ENCODE results near the gene DRAXIN.

Gene DRAXIN, protein sequence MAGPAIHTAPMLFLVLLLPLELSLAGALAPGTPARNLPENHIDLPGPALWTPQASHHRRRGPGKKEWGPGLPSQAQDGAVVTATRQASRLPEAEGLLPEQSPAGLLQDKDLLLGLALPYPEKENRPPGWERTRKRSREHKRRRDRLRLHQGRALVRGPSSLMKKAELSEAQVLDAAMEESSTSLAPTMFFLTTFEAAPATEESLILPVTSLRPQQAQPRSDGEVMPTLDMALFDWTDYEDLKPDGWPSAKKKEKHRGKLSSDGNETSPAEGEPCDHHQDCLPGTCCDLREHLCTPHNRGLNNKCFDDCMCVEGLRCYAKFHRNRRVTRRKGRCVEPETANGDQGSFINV

DNA sequence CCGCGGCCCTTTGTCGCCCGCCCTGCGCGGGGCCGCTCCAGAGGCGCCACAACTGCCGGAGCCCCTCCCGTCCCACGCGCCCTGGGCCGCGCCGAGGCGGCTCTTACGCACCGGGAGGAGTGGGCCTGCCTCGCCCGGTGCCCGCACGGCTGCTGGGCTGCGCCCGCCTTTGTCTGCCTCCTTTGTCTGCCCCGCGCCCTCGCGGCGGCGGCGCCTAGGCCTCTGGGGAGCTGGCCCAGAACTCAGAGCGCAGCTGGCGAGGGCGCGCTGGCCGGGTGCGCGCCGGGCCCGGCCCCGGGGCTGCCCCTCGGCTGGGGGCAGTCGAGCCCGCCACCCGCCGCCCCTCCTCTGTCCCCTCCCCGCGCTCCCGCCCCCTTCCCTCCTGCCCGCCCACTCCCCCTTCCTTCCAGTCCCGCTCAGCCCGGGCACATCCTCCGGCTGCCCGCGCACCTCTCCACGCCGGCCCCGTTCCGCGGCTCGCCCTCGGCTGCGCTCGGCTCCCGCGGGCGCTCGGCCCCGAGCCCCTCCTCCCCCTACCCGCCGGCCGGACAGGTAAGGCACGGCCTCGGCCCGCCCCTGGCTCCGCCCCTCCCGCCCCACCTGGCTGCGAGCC lies at the start of gene DRAXIN:
Gene DRAXIN (plus strand): TSS at position 409 of the 613 bp plus-strand sequence. CDS start 14,549 bp downstream, outside the sequence.
- DNase-seq (ENCODE audit: extremely low spot score, insufficient read length, low read depth) (no peak), FAIRE-seq (no peak)

DNA sequence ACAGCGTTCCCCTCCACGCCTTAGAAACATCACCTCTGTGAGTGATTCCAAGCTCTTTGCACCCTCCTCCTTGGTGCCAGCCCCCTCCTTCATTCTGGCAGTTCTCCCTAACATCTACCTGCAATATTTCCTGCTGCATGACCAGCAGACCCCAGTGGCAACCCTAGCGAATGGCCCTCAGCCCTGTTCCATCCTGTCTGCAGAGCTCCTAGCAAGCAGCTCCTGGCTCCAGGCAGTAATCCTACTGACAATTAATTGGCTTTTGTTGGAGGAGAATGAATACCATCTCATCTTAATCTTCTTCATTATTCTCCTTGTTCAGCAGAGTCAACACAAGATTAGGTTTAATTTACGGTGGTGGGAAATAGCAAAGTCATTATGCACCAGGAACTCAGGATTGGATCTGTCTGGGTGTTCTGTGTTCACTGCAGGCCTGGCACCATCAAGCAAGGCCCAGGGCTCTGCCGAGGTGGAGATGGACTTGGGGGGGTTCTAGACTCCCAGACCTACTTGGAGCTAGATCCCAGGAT lies 49.7 kb upstream of the DRAXIN start:
- no peak for DNase-seq (ENCODE audit: extremely low spot score, insufficient read length, low read depth)
- FAIRE-seq, result no peak

DNA sequence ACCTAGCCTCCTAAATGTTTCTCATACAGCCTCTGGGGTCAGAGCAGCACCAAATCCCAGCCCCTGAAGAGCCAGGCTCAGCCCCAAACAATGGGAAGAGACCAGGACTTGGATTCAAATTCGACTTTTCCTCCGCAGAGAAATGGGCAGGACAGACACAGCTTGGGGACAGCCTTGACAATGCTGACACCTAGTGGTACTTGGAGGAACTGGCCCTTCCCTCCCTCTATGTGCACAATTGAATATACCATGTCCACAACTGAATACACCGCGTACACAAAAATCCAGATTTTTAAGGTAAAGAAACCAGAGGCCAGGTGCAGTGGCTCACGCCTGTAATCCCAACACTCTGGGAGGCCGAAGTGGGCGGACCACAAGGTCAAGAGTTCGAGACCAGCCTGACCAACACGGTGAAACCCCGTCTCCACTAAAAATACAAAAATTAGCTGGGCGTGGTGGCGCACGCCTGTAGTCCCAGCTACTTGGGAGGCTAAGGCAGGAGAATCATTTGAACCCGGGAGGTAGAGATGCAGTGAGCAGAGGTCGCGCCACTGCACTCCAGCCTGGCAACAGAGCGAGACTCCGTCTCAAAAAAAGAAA lies 49.0 kb upstream of the DRAXIN start:
- peak; percentile 86 for FAIRE-seq
- peak; percentile 74 for DNase-seq (ENCODE audit: extremely low spot score, insufficient read length, low read depth)

DNA sequence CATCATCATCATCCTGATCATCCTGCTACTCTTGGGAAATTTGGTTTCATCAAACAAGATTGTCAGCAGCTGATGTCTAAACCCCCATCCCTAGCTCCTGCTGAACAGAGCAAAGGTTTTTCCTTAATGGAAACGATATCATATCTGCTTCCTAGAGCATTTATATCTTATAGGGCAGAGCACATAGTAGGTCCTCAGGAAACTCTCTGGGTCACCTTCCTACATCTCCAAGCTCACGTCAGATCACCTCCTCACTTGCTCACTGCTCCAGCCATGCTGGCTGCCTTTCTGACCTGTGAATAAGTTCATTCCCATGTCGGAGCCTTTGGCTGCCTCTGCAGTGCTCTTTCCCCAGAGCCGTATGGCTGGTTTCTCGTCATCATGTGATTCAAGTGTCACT lies 47.7 kb upstream of the DRAXIN start:
- no peak for DNase-seq (ENCODE audit: extremely low spot score, insufficient read length, low read depth)
- no peak for FAIRE-seq

DNA sequence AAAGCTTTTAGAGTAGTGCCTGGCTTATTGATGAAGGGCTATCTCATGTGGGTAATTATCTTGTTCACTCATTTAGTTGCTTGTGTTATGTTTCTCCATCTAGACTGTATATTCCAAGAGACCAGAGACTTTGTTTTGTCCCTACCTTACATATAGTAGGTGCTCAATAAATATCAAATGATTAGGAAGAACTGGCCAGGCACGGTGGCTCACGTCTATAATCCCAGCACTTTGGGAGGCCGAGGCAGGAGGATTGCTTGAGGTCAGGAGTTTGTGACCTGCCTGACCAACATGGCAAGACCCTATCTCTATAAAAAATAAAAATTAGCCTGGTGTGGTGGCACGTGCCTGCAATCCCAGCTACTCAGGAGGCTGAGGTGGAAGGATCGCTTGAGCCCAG lies 46.2 kb upstream of the DRAXIN start:
- FAIRE-seq, result no peak
- DNase-seq (ENCODE audit: extremely low spot score, insufficient read length, low read depth), result no peak

DNA sequence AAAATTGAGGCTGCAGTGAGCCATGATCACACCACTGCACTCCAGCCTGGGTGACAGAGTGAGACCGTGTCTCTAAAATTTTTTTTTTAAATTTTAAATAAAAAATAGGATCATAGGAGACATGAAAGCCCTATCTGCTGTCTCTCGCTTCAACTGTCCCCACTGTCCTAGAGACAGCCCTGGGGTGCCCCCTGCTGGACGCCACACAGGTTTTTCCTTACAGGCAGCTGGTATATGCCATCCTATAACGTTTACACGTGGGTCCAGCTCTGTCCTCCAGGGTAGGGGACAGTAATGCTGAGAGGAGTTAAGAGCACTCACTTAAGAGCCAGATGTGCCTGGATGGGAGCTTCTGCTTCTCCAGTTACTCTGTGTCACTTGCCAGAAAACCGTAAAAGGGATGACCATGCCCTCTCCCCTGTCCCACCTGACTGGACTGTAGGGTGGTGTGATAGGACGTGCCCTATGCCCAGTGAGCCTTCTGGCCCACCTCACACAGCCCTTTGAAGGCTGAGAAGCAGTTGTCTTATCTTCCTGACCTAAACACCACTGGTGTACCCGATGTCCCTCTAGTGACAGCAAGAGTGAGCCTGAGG lies 45.7 kb upstream of the DRAXIN start:
- peak; percentile 77 for FAIRE-seq
- no peak for DNase-seq (ENCODE audit: extremely low spot score, insufficient read length, low read depth)

DNA sequence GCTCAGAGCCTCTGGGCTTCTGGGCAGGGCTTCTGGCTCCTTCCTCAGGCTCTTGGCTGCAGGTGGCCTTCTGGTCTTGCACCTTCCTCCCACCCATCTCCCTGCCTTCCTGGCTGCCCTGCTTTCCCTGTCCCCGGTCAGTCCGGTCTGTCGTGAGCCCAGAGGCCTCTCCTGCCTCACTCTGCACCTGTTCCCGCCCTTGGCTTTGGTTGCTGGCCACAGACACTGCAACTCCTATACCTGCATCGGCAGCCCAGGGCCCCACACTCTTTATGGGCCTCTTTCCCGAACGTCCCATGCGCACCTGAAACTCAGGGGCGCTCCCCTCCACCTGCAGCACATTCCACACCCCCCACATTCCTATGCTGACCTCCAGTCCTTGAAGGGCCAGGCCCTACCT lies 45.2 kb upstream of the DRAXIN start:
- FAIRE-seq, result no peak
- no peak for DNase-seq (ENCODE audit: extremely low spot score, insufficient read length, low read depth)

DNA sequence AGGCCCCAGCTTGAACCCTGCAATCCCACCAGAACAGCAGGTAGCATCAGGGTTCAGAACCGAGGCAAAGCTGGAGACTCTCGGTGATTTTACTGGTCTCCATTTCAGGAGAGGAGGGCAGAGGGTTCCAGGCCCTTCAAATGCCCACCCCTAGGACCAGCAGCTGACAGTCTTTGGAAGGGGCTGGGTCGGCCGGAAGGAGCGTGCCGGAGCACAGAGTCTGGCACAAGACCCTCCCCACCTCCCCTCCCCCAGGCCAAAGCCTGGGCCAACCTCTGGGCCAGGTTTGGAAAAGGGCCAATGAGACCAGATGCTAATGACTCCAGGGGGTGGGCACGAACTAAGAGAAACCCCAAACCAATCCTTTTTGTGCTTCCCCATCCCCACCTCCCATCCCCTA lies 44.2 kb upstream of the DRAXIN start:
- no peak for FAIRE-seq
- no peak for DNase-seq (ENCODE audit: extremely low spot score, insufficient read length, low read depth)

DNA sequence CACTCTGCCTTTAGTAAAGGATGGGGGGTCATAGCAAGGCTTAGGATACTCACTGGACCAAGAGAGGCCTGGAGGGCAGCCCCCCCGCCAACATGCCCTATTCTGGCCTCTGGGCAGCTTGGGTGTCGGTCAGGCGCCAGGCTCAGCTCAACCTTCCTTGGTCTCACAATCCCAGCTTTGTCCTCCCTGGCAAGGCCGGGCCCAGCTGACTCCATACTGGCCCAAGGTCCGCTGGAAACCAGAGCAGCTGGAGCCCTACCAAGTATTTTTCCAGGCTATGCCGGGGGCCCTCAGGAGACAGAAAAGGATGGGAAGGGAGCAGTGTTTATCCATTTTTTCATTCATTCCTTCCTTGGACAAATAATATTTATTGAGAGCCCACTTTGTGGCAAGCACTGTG lies 43.5 kb upstream of the DRAXIN start:
- FAIRE-seq (no peak), DNase-seq (ENCODE audit: extremely low spot score, insufficient read length, low read depth) (no peak)

DNA sequence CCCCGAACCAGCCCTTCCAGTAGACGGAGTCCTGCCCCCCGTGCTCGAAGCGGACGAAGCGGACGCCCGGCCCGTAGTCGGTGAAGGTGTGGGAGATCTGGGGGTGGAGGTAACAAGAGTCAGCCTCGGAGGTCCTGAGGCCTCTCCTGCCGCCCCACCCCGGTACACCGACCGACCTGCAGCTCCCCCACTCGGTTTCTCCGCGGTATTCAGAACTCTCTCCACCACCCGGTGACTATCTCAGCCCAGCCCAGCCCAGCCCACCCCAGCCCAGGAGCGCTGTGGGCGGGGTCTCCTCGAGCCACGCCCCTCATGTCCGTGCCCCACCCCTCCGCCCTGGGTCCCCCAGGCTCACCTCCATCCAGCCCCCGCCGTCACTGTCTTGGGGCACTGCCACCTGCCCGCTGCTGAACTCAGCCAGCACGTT lies 42.8 kb upstream of the DRAXIN start:
- FAIRE-seq, result no peak
- no peak for DNase-seq (ENCODE audit: extremely low spot score, insufficient read length, low read depth)

DNA sequence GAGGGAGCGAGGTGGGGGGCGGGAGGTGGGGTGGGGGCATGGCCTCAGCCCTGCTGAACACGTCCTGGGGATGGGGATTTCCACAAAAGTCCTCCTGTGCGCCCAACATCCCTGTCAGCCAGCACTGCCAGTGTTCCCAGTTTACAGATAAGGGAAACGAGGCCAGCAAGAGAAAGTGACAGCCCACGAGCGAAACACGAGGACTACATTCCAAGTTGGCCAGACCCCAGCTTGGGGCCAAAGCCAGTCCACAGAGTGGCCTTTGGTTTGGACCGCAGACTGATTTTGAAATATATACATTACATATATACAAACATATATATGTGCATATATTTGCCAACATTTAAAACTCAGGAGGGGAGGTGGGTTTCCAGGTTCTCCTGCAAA lies 42.3 kb upstream of the DRAXIN start:
- DNase-seq (ENCODE audit: extremely low spot score, insufficient read length, low read depth) (no peak), FAIRE-seq (no peak)

DNA sequence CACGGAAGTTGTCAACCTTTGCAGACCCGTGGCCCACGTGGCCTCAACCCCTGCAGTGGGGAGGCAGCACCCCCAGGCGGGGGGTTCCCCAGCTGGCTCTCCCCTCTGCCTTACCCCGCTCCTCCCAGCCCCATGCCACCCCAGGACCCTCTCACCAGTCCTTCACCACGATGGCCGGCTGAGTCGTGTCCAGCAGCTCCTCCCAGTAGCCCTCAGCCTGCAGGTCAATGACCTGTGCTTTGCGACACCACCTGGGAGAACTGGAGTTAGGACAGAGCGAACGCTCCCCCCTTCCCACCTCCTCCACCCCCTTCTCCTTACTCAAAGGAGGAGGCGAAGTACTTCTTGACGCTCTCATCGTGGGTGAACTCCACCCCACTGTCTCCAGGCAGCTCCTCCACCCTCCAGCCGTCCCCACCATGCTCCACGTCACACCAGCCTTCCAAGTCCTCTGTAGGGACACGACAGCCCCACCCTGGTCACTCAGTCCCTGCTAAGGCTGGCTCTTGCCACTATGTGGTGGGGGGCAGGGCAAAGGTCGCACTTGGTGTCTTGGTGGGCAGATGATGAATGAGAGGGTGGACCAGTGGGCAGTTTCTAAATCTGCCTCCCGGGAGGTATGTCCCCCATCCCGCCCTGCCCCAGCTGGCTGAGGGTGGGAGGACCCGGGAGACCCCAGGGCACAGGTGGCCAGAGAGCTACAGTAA lies 41.7 kb upstream of the DRAXIN start:
- DNase-seq (ENCODE audit: extremely low spot score, insufficient read length, low read depth), result no peak
- FAIRE-seq, result no peak

DNA sequence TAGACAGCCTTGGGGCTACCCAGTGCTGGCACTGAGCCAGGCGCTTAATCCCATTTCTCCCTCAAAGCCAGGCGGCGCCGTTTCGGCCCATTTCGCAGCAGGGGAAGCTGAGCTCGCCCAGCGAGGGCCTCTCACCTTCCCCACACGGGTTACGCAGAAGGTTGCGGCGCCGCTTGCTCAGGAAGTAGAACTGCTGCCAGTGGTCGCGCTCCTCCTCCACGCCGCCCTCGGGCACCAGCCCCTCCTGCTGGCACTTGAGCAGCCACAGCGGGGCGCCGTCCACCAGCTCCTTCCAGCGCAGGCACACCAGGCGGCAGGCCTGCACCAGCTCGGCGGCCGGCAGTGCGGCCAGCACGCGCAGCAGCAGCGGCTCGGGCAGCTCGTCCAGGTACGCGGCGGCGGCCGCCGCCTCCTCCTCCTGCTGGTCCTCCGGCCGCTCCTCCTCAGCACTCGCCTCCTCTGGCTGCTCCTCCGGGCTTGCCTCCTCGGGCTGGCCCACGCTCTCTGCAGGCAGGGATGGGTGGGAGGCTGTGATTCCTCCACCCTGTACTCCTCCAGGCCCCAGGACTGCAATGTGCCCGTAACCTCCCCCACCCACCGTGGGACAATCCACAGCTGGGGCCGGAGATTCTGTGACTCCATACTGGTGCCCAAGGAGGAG lies 41.0 kb upstream of the DRAXIN start:
- peak; percentile 18 for FAIRE-seq
- peak; percentile 47 for DNase-seq (ENCODE audit: extremely low spot score, insufficient read length, low read depth)

DNA sequence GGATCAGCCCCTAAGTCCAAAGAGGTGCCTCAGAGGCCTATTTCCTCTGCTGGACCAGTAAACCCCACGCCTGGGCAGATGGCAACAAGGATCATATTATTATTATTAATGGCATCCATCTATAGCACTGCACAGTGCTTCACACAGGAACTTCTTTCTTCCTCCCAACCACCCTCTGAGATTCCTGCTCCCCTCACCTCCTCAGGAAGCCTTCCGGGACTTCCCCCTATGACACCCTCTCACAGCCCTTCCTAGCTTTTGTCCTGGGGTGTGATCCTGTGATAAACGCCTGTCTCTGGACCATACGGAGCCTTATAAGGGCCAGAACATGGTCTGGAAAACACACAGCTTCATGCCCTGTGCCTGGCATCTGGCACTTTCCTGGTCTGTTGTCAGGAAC lies 40.5 kb upstream of the DRAXIN start:
- FAIRE-seq (no peak), DNase-seq (ENCODE audit: extremely low spot score, insufficient read length, low read depth) (no peak)

DNA sequence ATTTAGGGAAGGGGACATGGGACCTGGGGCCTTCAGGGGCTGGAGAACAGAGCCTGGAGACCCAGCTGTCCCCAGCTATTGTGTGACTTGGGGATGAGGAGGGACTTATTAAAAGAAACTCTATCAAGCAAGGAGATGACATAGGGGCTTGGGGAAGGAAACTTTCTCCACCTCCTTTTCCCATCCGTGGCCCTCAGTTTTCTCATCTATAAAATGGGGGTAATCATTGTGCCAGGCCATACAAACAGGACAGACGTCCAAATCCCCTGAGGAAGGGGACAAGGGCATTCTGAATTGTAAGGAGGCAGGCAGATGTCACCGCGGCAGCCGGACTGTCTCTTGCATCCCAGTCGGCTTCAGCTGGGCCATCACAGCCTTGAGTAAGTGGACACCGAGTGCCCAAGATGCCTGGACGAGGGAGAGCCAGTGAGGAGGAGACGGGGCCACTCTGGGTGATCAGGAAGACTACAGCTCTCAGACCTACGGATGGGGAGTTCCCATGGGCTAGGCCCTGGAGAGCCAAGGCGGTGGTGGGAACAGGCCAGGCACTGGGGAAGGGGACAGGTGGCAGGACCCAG lies 39.2 kb upstream of the DRAXIN start:
- FAIRE-seq (no peak), DNase-seq (ENCODE audit: extremely low spot score, insufficient read length, low read depth) (no peak)

DNA sequence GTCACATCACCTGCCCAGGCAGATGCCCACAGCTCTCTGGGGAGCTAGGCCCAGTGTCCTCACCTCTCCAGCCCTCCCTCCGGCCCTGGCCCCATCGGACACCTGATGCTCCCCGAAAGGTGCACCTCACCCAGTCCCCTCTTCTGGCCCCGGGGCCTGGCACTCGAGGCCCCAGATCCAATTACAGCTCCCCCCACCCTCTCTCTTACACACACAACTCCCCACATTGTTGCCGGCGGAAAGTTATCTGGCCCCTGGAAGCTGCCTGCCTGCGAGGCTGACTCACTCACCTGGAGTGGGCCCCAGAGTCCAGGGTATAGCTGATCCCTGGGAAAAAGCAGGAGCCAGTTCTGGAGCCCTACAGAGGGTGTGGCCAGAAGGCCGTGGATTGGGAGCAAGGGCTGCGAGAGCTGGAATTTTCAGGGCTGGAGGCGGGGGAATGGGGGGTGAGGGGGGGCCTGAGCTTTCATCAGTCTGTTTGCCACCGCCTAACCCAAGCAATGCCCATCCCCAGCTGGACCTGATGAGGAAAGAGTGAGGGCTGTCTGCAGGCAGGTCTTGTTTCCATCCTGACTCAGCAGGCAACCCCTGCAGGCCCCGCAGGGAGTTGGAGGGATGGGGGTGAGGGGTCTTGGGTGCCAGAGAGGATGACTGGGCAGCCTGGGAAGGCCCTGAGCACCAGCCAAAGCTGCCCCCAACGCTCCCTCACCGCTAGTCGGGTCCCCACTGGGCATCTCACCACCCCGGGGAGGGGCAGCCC lies 38.2 kb upstream of the DRAXIN start:
- DNase-seq (ENCODE audit: extremely low spot score, insufficient read length, low read depth) (no peak), FAIRE-seq (no peak)

DNA sequence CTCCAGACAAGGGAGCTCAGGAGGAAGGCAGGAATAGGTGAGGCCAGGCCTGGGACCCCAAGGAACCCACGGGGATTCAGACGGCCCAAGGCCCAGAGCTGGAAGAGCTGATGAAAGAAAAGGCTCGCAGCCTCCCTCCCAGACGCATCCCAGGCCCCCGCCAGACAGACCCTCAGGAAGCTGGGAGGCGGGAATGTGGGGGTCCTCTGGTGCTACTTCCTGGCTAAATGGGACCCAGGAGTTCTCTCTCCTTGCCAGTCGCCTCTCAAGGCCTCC lies 37.7 kb upstream of the DRAXIN start:
- DNase-seq (ENCODE audit: extremely low spot score, insufficient read length, low read depth), result no peak
- no peak for FAIRE-seq

DNA sequence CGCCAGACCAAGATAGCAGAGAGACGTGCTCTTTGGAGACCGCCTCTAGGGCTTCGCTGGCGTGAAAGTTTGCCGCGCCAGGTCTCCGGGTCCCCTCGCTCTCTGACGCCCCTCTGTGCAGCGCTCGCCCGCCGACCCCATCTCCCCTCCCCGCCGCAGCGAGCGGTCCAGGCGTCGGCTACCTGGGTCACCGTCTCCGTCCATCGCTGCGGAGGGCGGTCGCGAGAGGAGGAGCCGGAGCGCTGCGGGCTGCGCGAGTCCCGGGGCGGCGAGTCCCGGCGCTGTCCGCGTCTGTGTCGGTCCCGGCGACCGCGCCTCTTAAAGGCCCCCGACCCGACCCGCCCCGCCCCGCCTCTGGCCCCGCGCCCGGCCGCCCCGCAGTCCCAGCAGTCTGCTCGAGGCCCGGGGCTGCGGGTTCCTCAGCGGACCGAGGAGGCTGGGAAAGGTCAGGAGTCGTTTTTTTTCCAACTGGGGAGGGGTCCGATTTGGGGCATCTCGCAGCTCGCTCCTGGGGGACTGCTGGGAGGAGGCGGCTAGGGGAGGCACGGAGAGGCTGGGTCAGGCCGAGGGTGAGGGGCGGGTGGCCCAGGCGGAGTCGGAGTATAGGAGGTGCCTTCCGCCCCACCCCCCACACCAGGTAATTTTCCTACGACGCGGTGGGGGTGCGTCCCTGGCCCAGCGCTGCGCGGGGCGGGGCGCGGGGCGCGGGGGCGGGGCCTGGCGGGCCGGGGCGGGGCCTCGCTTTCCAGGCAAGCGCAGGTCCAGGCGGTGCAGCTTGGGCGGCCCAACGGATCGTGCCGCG lies 37.2 kb upstream of the DRAXIN start, which contains the start of the genes FBXO2 and FBXO44:
Gene FBXO2 (minus strand): TSS at position 293 of the 802 bp plus-strand sequence. CDS start 89 bp downstream, at position 204.
Gene FBXO44 (plus strand): TSS at position 741 of the 802 bp plus-strand sequence. CDS start 959 bp downstream, outside the sequence.
- peak; percentile 48 for DNase-seq (ENCODE audit: extremely low spot score, insufficient read length, low read depth)
- no peak for FAIRE-seq
